HEK293 (cell line): ENCODE results near the gene SLC39A5.

Source experiments
- CTCF ChIA-PET: fragments of 350-600 bp; formaldehyde crosslinking; extraction: SDS; loops from one replicate; lab custom pipeline; 2021; ENCODE audit warnings: antibody characterized with exemption; lab: Yijun Ruan, JAX
- POLR2A ChIA-PET: fragments of 300-600 bp; formaldehyde crosslinking; extraction: SDS; loops from one replicate; lab custom pipeline; 2020; ENCODE audit warnings: antibody characterized with exemption, inconsistent platforms; lab: Yijun Ruan, JAX
- H3K27ac ChIP-seq: fragments of 200-500 bp; sonication (Bioruptor generic); 2 replicates; pipeline ENCODE4 v1.5.1; 2014; ENCODE audit warnings: low read depth, low read length, control low read depth, inconsistent platforms; ENCODE audit errors: extremely low read depth
- H3K36me3 ChIP-seq, 2 experiments: fragments of 200-500 bp in 1 of 2; sonication (Bioruptor generic) in 1 of 2; 1 replicate in 1 of 2; 2 replicates in 1 of 2; pipeline ENCODE4 v1.5.1; 2014 to 2017; ENCODE audit warnings: inconsistent platforms in 2 of 2, low read length in 2 of 2; ENCODE audit not compliant: control insufficient read depth in 2 of 2, insufficient read depth in 1 of 2
- H3K4me1 ChIP-seq: fragments of 200-500 bp; sonication (Bioruptor generic); 2 replicates; pipeline ENCODE4 v1.5.1; 2014; ENCODE audit warnings: mild to moderate bottlenecking, low read length, inconsistent platforms; ENCODE audit not compliant: control insufficient read depth, insufficient read depth
- H3K4me3 ChIP-seq: 2 replicates; pipeline ENCODE4 v1.5.1; 2011; ENCODE audit warnings: low read depth, mild to moderate bottlenecking, control low read depth, low read length, moderate library complexity
- H3K9me3 ChIP-seq: fragments of 200-500 bp; sonication (Bioruptor generic); 2 replicates; pipeline ENCODE4 v1.5.1; 2014; ENCODE audit warnings: low read depth, low read length, inconsistent platforms; ENCODE audit not compliant: control insufficient read depth, insufficient read depth
- ZBTB48 ChIP-seq: fragments of 450-650 bp; formaldehyde crosslinking; IDR thresholded peaks from 2 replicates; pipeline ENCODE4 v1.5.1; 2016; ENCODE audit warnings: missing biosample characterization, missing genetic modification characterization
- ZNF221 ChIP-seq: fragments of 450-650 bp; formaldehyde crosslinking; IDR thresholded peaks from 2 replicates; pipeline ENCODE4 v1.5.1; 2017; ENCODE audit warnings: missing biosample characterization, missing genetic modification characterization, borderline replicate concordance
- ZNF362 ChIP-seq: fragments of 450-650 bp; formaldehyde crosslinking; IDR thresholded peaks from 2 replicates; pipeline ENCODE4 v1.5.1; 2016; ENCODE audit warnings: missing biosample characterization, missing genetic modification characterization
- TF ChIP-seq, protein P1 (sequence below): fragments of 450-650 bp; formaldehyde crosslinking; IDR thresholded peaks from 2 replicates; pipeline ENCODE4 v1.5.1; 2016; ENCODE audit warnings: missing biosample characterization, missing genetic modification characterization

The SLC39A5 gene

GRCh38 chr12:56286044-56286830 is 56.4 kb downstream of the SLC39A5 start:
- ChIA-PET CTCF (interaction anchor here (0.6 to 2.2 kb wide), 5 partner anchors 11 to 823 kb away, joined by 3 to 9 read pairs (median 3); partner anchors contain the start of gene ANKRD52), POLR2A (interaction anchor here (1.0 to 1.5 kb wide), 3 partner anchors 11 to 13 kb away, joined by 4 to 6 read pairs (median 6); no protein-coding TSS in a partner anchor)
- H3K36me3 ChIP-seq = peaks cover 50 to 78% of the 10 kb centered on the region in 2 experiments
- H3K4me1 ChIP-seq = no peaks in the 10 kb centered on the region
- H3K4me3 ChIP-seq = no peak overlapping the region
- H3K27ac ChIP-seq = no peak overlapping the region
- TF ChIP-seq ZBTB48 (tag by site-specific recombination) = no peak
- TF ChIP-seq, protein P1, sequence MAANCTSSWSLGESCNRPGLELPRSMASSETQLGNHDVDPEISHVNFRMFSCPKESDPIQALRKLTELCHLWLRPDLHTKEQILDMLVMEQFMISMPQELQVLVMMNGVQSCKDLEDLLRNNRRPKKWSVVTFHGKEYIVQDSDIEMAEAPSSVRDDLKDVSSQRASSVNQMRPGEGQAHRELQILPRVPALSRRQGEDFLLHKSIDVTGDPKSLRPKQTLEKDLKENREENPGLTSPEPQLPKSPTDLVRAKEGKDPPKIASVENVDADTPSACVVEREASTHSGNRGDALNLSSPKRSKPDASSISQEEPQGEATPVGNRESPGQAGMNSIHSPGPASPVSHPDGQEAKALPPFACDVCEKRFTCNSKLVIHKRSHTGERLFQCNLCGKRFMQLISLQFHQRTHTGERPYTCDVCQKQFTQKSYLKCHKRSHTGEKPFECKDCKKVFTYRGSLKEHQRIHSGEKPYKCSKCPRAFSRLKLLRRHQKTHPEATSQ (tag by site-specific recombination) = no peak
- no peak for TF ChIP-seq ZNF362
- no peak for TF ChIP-seq ZNF221
- H3K9me3 ChIP-seq = no peaks in the 10 kb centered on the region
